Muscle layer of colon (tissue), 2 donors: ENCODE results near the gene CA6.
"Not testable (repeated sequence)": the region's sequence is repeated elsewhere in the genome, so short reads cannot be mapped to it uniquely, and the experiment has no call there.

Experiments used
- H3K27ac ChIP-seq: one replicate; pipeline ENCODE4 v1.7.0; 2013; ENCODE audit warnings: low read depth, mild to moderate bottlenecking, low read length, moderate library complexity
- H3K27me3 ChIP-seq, 2 donors: one replicate each; pipeline ENCODE4 v1.7.0; 2013; ENCODE audit warnings: low read length in 2 of 2, mild to moderate bottlenecking in 2 of 2; ENCODE audit not compliant: insufficient read depth in 2 of 2, control insufficient read depth in 1 of 2
- H3K36me3 ChIP-seq: one replicate; pipeline ENCODE4 v1.7.0; 2013; ENCODE audit warnings: mild to moderate bottlenecking, low read length; ENCODE audit not compliant: insufficient read depth
- H3K4me1 ChIP-seq: one replicate; pipeline ENCODE4 v1.7.0; 2013; ENCODE audit warnings: mild to moderate bottlenecking, low read length; ENCODE audit not compliant: insufficient read depth
- H3K4me3 ChIP-seq, 2 donors: one replicate each; pipeline ENCODE4 v1.7.0; 2013; ENCODE audit warnings: low read length in 2 of 2, low read depth in 1 of 2, mild to moderate bottlenecking in 1 of 2, moderate library complexity in 1 of 2
- H3K9ac ChIP-seq: one replicate; pipeline ENCODE4 v1.7.0; 2013; ENCODE audit warnings: low read length
- H3K9me3 ChIP-seq: one replicate; pipeline ENCODE4 v1.7.0; 2013; ENCODE audit warnings: mild to moderate bottlenecking, low read length
- donor health status: abdominal sarcoma.
- donor health status: Adenocarcinoma of cecum.

Gene CA6

GRCh38 chr1:8992936-8993687 lies 47.4 kb downstream of the CA6 start:
- H3K4me3 ChIP-seq = no peak overlapping the region
- H3K27me3 ChIP-seq = no peaks in the 10 kb centered on the region
- H3K9me3 ChIP-seq = no peaks in the 10 kb centered on the region
- no peaks in the 10 kb centered on the region for H3K36me3 ChIP-seq
- no peak overlapping the region for H3K9ac ChIP-seq
- H3K4me1 ChIP-seq = no peaks in the 10 kb centered on the region
- no peak overlapping the region for H3K27ac ChIP-seq

DNA sequence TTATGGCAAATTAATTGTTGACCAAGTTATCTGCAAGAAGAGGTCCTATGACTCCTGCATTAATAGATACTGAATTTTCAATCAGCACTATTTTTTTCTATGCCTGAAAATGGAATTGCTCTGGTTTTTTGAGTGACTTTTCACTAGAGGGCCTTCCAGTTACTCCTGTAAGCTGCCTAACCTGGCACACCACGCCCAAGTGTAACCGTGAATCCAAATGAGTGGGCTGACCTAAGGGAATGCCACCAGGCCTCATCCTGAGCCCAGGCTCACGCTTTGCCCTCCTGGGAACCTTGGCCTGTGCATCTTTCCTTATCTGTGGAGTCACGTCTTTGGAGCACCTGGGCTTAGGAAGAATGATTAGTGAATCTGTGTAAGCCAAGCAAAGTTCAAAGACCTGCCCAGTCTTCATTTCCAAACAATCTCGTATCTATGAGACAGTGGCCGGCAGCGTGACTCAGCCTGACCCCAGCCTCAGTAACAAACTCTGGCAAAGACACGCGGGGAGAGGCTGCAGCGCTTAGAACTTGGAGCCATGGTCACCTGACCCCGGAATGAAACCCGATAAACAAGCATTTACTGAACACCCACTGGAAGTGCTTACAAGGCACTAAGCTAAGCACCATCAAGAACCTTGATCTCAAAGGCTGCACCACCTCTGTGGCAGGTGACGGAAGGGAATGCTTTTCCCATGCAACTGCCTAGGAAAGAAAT lies 48.5 kb downstream of the CA6 start:
- H3K9me3 ChIP-seq, H3K27ac ChIP-seq, H3K36me3 ChIP-seq, H3K27me3 ChIP-seq, H3K4me1 ChIP-seq, H3K9ac ChIP-seq, H3K4me3 ChIP-seq: not testable (repeated sequence)

DNA sequence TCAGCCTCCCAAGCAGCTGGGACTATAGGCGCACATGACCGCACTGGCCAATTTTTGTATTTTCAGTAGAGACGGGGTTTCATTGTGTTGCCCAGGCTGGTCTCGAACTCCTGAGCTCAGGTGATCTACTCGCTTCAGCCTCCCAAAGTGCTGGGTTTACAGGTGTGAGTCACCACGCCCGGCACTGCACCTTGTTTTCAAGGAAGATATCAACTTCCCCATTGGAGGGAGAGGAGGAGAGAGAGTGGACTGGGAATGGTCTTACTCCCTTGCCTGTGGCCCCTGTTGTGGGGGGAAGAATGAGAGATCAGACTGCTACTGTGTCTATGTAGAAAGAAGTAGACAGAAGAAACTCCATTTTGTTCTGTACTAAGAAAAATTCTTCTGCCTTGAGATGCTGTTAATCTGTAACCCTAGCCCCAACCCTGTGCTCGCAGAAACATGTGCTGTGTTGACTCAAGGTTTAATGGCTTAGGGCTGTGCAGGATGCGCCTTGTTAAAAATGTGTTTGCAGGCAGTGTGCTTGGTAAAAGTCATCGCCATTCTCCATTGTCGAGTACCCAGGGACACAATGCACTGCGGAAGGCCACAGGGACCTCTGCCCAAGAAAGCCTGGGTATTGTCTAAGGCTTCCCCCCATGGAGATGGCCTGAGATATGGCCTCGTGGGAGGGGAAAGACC lies 56.0 kb downstream of the CA6 start:
- not testable (repeated sequence) for H3K9ac ChIP-seq, H3K9me3 ChIP-seq, H3K27me3 ChIP-seq, H3K36me3 ChIP-seq, H3K27ac ChIP-seq, H3K4me3 ChIP-seq, H3K4me1 ChIP-seq

GRCh38 chr1:9002215-9002560 lies 56.5 kb downstream of the CA6 start:
- H3K9me3 ChIP-seq, H3K4me3 ChIP-seq, H3K27me3 ChIP-seq, H3K27ac ChIP-seq, H3K9ac ChIP-seq, H3K4me1 ChIP-seq, H3K36me3 ChIP-seq: not testable (repeated sequence)

- Histone ChIP-seq H3K4me3 (no peak overlapping the region), H3K27ac (no peak overlapping the region), H3K9ac (no peak overlapping the region), H3K4me1 (no peaks in the 10 kb centered on the region), H3K36me3 (no peaks in the 10 kb centered on the region), H3K27me3 (no peaks in the 10 kb centered on the region), H3K9me3 (no peaks in the 10 kb centered on the region)
Measured at GRCh38 chr1:9004031-9004699, 58.5 kb downstream of the CA6 start.

GRCh38 chr1:9004700-9005394 lies 59.2 kb downstream of the CA6 start:
- Histone ChIP-seq H3K9me3 (no peaks in the 10 kb centered on the region), H3K27ac (no peak overlapping the region), H3K4me3 (no peak overlapping the region), H3K9ac (no peak overlapping the region), H3K36me3 (no peaks in the 10 kb centered on the region), H3K4me1 (no peaks in the 10 kb centered on the region), H3K27me3 (no peaks in the 10 kb centered on the region)

- Histone ChIP-seq H3K27me3 (no peaks in the 10 kb centered on the region), H3K9ac (no peak overlapping the region), H3K4me3 (no peak overlapping the region), H3K4me1 (no peaks in the 10 kb centered on the region), H3K9me3 (no peaks in the 10 kb centered on the region), H3K36me3 (no peaks in the 10 kb centered on the region), H3K27ac (no peak overlapping the region)
Measured at GRCh38 chr1:9005395-9005708, 59.7 kb downstream of the CA6 start.

GRCh38 chr1:9006956-9007615 lies 61.4 kb downstream of the CA6 start:
- H3K4me3 ChIP-seq = no peak overlapping the region
- no peaks in the 10 kb centered on the region for H3K9me3 ChIP-seq
- H3K27me3 ChIP-seq = no peaks in the 10 kb centered on the region
- H3K9ac ChIP-seq = no peak overlapping the region
- no peaks in the 10 kb centered on the region for H3K36me3 ChIP-seq
- H3K27ac ChIP-seq = no peak overlapping the region
- H3K4me1 ChIP-seq = no peaks in the 10 kb centered on the region

- Histone ChIP-seq H3K27me3 (no peaks in the 10 kb centered on the region), H3K9ac (no peak overlapping the region), H3K4me3 (no peak overlapping the region), H3K27ac (no peak overlapping the region), H3K9me3 (no peaks in the 10 kb centered on the region), H3K4me1 (no peaks in the 10 kb centered on the region), H3K36me3 (no peaks in the 10 kb centered on the region)
Measured at GRCh38 chr1:9008236-9008635, 62.6 kb downstream of the CA6 start.

DNA sequence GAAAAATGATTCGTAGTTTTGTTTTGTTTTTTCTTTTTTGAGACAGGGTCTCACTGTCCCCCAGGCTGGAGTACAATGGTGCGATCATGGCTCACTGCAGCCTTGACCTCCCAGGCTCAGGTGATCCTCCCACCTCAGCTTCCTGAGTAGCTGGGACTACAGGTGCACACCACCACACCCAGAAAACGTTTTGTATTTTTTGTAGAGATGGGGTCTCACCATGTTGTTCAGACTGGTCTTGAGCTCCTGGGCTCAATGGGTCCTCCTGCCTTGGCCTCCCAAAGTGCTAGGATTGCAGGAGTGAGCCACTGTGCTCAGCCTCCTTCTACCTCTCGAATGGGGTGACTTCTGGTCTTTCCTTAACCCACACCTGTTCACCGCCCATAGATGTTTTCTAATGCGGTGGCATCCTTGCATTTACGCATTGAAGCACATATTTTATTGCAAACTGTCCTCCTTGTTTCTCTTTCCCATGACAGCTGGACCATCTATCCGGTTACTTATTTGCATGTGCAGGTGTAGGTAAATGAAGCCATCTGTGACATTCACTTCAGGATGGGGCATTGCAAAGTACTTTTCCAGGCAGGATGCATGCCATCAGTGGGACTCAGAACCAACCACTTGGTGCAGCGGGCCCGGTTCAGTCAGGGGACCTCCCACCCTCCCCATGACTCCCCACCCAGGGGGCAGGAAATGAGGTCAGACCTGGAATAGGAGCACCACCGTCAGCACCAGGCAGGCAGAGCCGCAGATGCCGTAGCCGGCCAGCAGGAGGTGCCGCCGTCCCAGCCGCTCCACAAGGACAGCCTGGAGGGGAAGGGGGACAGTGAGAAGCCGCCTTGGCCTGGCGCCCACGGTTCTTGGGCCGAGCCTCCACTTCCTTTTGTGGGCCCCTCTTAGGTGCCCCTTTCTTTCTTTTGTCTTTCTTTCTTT lies 64.0 kb downstream of the CA6 start:
- Histone ChIP-seq H3K36me3 (no peaks in the 10 kb centered on the region), H3K9ac (no peak overlapping the region), H3K27me3 (no peaks in the 10 kb centered on the region), H3K9me3 (no peaks in the 10 kb centered on the region), H3K4me1 (no peaks in the 10 kb centered on the region), H3K4me3 (no peak overlapping the region), H3K27ac (no peak overlapping the region)
